NOMO-1 treated with DMSO at 0.1 percent for 48 hours (cell line): ENCODE measurements around the gene KPNB1.

Source experiments
- DNase-seq: peaks from one replicate; lab custom pipeline; 2025; ENCODE audit not compliant: unreplicated experiment; lab: John Stamatoyannopoulos, UW

Gene KPNB1

DNA sequence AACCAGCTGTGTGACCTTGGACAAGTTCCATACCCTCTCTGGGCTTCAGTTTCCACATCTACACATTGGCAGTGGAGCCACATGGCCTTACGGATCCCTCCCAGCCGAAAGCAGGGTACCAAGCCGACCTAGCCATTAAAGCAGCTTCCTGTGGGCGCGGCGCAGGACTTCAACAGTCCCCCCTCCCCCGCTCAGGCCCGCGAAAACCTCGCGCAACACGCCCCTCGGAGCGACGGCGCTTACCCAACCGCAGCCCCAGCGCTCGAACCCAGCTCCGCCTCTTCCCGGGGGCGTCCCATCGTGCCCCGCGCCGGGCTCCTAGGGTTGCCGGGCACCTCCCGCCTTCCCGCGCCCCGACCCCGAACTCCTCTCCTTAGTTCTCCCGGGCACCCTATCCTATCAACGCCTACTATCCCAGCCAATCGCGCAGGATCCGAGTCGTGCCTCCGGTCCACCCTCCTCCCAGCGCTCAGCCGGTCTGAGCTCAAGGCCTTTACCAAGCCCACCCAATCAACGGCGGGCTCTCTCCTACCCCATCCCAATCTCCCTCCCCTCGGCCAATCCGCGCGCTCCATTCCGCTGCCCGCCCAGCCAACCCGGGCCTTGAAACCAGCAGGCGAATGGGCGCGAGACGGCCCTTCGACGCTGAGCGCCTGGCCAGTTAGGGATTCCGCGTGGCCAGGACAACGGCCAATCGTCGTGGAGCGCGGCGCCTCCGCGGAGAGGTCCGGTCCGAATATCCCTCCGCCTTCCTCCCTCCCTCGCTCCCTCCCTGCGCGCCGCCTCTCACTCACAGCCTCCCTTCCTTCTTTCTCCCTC is at the start of gene KPNB1:
Gene KPNB1 (plus strand): TSS at position 767 of the 819 bp plus-strand sequence. CDS start 326 bp downstream, outside the sequence.
- DNase-seq, result peak; percentile 99

DNA sequence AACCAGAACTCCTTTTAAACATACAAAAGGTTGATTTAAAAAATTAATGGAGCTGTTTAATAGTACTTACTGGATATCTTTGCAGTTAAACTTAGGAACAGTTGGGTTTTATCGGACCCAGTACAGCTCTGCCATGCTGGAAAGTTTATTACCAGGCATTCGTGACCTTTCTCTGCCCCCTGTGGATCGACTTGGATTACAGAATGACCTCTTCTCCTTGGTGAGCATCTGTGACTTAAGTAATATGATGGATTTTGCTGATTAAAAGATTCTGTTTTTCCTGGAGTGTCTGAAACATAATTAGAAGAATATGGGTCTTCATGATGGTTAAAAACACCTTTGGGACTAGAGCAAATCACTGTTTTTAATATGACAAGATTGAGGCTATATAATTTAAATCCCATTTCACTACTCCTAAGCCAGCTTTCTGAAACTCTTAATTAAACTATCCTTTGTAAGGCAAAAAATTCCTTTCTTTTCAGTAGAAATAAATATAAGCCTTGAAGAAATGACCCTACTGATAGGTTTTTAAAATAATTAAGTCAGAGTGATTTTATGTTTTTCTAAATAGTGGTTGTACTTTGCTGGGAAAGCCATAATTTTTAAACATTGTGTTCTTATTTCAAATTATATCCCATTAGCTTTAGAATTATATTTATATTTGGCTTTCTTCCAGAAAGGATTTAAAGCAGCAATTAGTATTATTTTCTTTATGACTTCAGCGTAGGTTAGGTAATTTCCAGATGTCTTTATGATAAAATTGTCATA is 45.7 kb upstream of the KPNB1 start:
- no peak for DNase-seq

DNA sequence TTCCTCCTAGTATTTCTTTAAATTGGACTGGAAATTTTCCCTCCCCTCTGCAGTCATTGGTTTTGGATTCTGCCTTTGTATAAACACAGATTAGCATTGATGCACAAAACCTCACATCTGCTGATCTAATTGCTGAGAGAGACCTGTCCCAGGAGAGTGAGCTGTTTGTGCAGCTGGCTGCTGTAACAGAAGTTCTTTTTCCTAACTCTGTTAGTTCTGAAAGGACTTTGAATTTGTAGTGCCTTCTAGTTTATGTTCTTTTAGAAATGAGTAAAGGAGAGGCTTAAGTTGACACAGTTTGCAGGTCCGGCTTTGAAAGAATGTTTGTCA is 45.2 kb upstream of the KPNB1 start:
- DNase-seq, result no peak

DNA sequence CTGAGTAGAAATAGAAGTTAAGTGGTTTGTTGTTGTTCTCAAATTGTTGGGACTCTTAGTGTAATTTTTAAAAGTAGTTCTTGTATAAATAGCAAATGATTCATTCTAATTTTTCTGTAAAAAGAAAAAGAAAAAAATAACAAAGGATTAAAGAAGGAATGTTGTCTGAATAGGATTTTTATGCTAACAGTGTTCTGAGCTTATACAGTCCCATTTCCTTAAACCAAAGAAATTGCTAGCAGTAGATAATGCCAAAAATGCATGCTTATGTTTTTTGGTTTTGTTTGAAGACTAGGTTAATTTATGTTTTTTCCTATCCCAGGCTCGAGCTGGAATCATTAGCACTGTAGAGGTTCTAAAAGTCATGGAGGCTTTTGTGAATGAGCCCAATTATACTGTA is 44.7 kb upstream of the KPNB1 start:
- no peak for DNase-seq

DNA sequence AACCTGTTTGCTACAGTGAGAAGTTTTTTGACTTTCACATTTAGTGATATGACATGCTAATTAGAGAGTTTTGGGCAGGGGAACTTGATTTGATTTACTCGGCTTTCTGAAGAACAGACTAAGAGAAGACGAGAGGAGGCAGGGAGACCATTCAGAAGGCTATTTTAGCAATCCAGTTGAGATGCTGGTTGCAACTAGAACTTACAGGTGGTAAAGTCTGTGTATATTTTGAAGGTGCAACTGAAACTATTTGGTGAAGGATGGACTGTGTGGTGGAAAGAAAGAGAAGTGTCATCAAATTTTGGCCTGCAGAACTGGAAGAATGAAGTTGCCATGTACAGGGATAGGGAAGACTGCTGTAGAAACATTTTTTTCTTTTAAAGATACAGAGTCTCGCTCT is 42.2 kb upstream of the KPNB1 start:
- no peak for DNase-seq

DNA sequence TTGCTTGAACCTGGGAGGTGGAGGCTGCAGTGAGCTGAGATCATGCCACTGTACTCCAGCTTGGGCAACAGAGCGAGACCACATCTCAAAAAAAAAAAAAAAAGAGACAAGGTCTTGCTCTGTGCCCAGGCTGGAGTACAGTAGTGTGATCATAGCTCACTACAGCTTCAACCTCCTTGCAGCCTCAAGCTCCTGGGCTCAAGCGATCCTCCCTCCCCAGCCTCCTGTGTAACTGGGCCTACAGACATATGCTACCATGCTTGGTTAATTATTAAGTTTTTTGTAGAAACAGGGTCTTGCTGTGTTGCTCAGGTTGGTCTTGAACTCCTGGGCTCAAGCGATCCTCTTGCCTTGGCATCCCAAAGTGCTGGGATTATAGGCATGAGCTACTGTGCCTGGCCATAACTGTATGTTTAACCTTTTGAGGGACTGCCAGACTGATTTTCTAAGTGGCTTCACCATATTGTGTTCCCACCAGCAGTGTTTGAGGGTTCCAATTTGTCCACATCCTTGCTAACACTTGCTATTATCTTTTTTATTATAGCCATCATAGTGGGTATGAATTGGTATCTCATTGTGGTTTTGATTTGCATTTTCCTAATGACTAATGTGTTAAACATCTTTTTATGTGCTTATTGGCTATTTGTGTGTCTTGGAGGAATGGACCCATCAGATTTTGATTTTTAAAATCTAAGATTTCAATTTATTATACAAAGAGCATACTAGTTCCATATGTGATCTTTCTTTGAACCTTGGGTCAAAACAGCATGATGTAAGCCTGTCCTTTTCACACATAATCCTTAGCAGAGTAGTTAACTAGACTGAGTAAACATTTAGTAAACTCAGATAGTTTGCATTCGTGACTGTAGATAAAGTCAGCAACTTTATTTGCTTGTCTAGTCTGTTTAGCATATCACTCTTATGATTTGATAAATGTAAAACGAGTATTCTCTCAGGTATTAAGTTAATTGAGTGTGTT is 38.1 kb upstream of the KPNB1 start:
- no peak for DNase-seq

DNA sequence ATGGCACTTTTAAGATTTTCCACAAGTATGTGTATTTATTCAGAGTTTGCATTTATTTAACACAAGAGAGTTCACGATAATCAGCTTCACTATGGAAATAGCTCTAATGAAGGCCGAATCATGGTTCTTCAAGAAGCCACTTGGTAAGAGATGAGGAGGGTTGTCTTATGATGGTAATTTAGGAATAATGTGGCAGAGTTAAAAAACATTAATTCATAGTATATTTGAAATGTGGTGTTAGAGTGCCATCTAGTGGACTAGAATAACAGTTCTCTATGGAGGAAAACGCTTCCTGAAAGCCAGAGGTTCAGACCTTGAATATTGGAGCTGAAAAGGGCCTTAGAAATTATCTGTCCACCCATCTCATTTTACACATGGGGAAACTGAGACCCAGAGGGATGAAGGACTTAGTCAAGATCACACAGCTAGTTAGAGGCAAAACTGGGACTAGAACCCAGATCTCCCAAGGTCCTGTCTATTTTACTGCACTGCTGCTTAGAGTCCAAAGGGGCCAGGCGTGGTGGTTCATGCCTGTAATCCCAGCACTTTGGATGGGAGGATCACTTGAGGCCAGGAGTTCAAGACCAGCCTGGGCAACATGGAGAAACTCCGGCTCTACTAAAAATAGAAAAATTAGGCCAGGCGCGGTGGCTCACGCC is 33.8 kb upstream of the KPNB1 start:
- DNase-seq, result peak; percentile 47

DNA sequence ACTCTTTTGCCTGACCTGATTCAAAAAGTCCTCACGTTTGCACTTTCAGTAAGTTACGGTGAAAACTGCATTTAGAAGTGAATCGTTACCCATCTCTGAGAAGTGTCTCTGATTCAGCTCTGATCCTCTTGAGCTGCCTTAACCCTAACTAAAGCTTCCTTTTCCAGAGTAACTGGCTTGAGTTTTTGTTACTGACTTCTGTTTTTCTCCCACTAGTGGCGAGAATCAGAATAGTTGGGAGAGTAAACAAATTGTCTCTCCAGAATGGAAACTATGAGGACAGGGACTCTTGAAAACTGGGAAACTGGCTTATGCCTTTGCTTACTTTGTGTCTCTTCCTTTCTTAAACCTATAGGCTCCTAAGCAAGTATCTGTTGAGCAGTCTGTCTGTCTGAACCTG is 31.3 kb upstream of the KPNB1 start:
- DNase-seq, result no peak

DNA sequence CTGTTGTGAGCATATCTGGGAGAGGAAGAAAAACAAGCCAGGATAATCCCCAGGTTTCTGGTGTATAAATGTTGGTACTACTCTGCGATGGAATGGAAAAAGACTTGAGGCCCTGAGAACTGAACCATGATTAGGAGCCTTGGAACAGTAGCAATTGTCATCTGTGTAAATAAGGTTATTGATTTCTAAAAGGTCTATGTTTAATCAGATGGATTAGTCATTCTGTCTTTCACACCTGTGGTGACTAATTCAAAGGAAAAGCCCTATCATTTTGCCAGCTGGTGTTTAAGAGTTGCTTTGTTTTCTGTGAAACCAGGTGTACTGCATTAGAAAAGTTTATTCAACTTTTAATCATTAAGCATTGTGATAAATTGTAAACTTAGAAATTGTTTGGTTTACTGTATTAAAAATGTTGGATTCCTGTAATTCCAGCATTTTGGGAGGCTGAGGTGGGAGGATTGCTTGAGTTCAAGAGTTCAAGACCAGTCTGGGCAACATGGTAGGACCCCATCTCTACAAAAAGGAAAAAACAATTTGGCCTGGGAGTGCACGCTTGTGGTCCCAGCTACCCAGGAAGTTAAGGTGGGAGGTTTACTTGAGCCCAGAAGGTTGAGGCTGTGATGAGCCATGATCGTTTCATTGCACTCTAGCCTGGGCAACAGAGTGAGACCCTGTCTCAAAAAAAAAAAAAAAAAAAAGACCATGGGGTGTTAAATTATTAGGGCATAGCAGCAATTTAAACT is 29.0 kb upstream of the KPNB1 start:
- DNase-seq, result no peak

DNA sequence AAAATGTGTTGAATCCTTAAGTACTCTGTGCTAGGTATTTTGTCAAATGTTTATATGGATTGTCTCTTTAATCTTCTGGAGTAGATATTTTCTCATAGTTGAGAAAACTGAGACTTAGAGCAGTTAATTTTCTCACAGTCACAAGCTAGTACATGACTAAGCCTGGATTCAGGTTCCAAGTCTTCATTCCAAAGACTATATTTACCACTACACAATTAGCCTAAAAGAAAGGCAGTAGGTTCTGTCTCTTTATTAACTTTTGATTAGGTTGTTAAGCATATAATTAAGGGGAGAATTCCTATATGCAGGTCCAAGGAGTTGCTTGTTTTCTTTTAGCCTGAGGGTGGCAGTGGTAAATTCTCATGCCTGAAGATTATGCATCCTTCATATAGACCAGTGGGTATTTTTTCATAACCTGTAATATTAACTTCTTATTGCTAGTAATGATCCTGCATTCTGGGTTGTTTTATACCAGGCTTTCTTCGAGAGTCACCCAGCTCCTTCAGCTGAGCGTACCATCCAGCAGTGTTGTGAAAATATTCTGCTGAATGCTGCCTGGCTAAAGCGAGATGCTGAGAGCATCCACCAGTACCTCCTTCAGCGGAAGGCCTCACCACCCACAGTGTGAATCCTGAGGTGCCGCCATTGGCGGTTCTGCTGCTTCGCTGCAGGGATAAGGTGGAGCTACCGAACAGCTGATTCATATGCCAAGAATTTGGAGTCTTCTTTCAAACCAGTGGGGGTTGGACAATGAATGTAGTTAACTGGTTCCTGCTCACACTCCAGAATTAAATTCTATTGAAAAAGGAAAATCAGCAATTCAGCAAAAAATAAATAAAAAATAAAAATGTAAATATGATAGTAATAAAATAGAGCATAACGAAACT is 28.2 kb upstream of the KPNB1 start:
- no peak for DNase-seq

DNA sequence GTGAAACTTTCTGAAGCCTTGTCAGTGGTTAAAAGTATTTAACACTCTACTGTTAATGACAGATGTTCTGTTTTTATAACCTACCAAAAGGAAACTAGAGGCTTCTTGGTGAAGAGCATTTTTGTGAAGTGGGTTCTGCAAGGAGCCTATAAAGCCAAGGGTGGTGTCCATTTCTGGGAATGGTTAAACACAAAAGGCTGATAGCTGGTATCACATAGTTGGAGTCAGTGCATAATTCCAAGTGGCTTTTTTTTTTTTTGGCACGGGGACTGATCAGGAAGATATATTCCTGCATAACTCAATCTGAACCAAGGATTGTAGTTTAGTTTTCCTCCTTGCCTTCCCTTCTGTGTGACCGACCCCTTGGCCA is 27.6 kb upstream of the KPNB1 start:
- DNase-seq, result no peak

DNA sequence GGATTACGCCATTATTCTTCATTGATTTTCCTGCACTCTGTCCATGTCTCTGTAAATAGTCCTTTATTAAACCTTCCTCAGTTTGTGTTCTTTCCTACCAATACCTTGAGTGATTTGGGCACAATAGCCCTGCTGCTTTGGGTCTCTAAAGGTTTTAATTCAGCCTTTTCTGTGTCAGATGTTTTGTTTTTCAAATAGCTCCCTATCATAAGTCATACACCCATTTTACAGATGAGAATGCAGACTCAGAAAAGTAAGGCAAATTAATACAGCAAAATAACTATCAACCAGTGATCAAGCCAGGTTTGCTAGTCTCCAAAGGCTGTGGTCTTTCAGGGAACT is 25.0 kb upstream of the KPNB1 start:
- DNase-seq, result no peak

DNA sequence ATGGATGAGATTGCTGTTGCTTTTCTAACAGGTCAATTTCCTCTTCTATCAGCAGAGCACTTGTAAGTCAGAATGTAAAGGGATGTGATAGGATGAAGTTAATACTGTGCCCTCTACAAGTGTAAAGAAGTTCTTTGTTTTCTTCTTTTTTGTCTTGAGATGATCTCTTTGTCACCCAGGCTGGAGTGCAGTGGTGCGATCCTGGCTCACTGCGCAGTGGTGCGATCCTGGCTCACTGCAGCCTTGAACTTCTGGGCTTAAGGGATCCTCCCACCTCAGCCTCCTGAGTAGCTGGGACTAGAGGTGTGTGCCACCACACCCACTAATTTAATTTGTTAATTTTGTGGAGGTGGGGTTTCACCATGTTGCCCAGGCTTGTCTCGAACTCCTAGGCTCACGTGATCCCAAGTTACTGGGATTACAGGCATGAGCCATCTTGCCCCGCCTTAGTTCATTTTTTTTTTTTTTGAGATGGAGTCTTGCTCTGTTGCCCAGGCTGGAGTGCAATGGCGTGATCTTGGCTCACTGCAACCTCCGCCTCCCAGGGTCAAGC is 21.6 kb upstream of the KPNB1 start:
- no peak for DNase-seq

DNA sequence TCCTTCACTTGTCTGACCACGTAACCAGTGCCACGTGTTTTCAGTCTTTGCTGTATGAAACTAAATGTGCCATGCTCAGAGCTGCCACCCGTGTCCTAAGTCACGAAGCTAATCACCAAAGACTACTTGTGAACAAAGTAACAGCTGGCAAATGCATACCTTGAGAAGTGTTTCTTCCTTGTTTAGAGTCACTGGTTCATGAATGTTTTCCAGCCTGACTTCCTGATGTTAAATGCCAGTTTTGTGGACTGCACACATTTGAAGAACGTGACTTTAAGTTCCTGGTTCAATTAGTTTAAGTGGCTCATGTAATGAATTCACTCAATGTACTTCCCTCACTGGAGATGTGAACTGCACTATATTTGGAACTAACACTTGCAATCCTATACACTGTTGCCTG is 19.9 kb upstream of the KPNB1 start:
- DNase-seq, result no peak

DNA sequence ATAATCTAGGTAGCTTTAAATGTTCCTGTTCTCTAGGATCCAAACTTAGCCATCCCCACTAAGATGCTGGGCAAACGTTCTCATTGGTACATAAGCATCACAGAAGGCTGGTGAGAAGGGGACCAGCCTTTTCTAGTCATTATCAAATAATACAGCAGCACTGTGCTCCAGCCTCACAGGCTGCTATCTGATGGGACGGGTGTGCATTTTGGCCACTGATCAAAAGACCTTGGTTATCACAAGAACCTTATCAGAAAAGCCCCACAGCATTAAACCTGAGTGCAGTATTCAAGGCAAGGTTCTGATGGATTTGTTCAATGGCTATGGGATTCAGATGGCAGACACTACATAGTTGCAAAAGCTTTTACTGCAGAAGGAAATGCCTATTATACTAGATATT is 19.1 kb upstream of the KPNB1 start:
- no peak for DNase-seq

DNA sequence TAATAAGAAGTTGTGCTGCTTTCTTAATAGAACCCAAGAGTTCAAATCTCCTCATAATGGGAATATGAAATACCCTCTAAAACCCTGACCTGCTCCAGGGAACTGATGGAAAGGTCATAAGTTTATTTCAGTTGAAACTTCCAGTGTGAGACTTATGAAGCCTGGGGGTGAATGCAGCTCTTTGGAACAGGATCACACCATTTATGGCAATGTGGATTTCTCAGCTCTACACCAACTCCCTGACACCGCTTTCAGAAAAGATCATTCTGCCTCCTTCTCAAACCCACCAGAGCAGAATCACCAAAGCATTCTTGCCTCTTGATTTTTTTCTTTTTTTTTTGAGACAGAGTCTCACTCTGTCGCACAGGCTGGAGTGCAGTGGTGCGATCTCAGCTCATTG is 16.7 kb upstream of the KPNB1 start:
- no peak for DNase-seq

DNA sequence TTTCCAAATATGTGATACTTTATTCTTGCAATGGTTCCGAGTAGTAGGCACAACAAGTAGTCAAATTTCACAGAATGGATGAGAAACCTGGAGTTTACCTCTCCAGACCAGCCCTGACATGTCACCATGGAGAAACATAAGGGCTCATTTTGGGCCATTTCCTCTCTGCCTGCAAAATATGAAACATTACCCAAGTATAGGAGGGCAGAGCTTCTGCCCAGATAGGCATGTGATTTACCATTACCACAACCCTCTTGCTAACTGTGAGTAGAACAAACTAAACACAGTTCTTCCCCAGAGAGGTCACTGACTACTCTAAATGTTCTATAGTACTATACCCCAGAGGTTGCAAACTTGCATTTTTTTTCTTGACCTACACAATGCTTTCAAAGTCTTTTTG is 15.7 kb upstream of the KPNB1 start:
- DNase-seq, result no peak

DNA sequence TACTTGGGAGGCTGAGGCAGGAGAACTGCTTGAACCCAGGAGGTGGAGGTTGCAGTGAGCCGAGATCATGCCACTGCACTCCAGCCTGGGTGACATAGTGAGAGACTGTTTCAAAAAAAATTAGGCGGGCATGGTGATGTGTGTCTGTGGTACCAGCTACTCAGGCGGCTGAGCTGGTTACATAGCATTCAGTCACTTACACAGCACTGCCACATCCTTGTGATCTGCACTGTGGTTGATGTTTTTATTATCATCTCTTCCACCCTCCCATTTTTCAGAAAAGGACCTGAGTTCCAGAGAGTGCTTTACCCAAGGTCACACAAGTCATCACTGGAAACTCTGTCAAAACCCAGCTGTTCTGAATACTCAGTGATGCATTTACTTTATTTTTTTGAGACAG is 14.8 kb upstream of the KPNB1 start:
- no peak for DNase-seq

DNA sequence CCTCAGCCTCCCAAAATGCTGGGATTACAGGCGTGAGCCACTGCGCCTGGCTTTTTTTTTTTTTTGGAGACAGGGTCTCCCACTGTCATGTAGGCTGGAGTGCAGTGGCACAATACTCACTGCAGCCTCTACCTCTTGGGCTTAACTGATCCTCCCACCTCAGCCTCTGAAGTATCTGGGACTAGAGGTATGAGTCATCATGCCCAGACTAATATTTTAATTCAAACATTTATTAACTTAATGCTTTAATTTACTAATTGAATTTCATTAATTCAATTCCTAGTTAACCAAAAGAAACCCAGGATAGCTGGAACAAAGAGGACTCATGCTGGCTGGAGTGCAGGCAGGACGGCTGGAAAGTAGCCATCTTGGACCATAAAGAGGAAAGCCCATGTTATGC is 14.0 kb upstream of the KPNB1 start:
- DNase-seq, result no peak
